PFSK-1 (cell line): ENCODE results near the gene TMEM40.

ENCODE experiments used
- POLR2AphosphoS5 ChIP-seq: IDR thresholded peaks from 2 replicates; pipeline ENCODE4 v1.6.1; 2012; ENCODE audit warnings: low read depth, mild to moderate bottlenecking, control low read depth, low read length, moderate library complexity
- SIN3A ChIP-seq: IDR thresholded peaks from 2 replicates; pipeline ENCODE4 v1.6.1; 2012; ENCODE audit warnings: mild to moderate bottlenecking, low read length, moderate library complexity, borderline replicate concordance; ENCODE audit not compliant: insufficient read depth
- TAF1 ChIP-seq: IDR thresholded peaks from 2 replicates; pipeline ENCODE4 v1.6.1; 2012; ENCODE audit warnings: low read length, control low read depth, borderline replicate concordance; ENCODE audit not compliant: insufficient read depth
- TF ChIP-seq, protein P1 (sequence below), 2 experiments: IDR thresholded peaks; 2 replicates each; pipeline versions ENCODE4 v1.6.1 to v1.8.0; 2011 to 2012; ENCODE audit warnings: low read depth in 2 of 2, low read length in 2 of 2, control low read depth in 1 of 2, inconsistent platforms in 1 of 2, mild to moderate bottlenecking in 1 of 2, moderate library complexity in 1 of 2; ENCODE audit not compliant: insufficient read depth in 1 of 2

DNA sequence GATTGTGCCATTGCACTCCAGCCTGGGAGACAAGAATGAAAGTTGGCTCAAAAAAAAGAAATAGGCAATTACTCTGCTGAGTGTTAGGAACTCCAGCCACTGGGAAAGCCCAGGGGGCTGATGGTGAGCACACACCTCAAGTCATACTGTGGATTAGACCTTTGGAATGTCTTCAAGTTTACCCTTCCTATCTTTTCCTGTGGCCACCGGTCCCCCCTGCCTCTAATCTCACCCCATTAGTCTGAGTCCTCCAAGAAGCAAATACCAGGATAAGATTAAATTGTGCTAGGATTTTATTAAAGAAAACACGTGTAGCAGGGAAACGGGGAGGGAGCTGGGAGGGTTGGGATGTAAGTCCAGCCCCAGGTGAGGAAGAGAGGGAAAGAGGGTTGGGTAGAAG is 31.6 kb downstream of the TMEM40 start:
- TF ChIP-seq SIN3A = no peak
- TF ChIP-seq, protein P1, sequence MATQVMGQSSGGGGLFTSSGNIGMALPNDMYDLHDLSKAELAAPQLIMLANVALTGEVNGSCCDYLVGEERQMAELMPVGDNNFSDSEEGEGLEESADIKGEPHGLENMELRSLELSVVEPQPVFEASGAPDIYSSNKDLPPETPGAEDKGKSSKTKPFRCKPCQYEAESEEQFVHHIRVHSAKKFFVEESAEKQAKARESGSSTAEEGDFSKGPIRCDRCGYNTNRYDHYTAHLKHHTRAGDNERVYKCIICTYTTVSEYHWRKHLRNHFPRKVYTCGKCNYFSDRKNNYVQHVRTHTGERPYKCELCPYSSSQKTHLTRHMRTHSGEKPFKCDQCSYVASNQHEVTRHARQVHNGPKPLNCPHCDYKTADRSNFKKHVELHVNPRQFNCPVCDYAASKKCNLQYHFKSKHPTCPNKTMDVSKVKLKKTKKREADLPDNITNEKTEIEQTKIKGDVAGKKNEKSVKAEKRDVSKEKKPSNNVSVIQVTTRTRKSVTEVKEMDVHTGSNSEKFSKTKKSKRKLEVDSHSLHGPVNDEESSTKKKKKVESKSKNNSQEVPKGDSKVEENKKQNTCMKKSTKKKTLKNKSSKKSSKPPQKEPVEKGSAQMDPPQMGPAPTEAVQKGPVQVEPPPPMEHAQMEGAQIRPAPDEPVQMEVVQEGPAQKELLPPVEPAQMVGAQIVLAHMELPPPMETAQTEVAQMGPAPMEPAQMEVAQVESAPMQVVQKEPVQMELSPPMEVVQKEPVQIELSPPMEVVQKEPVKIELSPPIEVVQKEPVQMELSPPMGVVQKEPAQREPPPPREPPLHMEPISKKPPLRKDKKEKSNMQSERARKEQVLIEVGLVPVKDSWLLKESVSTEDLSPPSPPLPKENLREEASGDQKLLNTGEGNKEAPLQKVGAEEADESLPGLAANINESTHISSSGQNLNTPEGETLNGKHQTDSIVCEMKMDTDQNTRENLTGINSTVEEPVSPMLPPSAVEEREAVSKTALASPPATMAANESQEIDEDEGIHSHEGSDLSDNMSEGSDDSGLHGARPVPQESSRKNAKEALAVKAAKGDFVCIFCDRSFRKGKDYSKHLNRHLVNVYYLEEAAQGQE (IDR thresholded peaks at IDR 0.05; ENCODE audit: insufficient read depth in 1 of 2, low read depth in 2 of 2, low read length in 2 of 2) = no peak
- no peak for TF ChIP-seq POLR2AphosphoS5
- no peak for TF ChIP-seq TAF1
